ENCODE measurements around the gene IL1RAPL2.
"Not testable (repeated sequence)": the region's sequence is repeated elsewhere in the genome, so short reads cannot be mapped to it uniquely, and the experiment has no call there.

IL1RAPL2 gene

DNA sequence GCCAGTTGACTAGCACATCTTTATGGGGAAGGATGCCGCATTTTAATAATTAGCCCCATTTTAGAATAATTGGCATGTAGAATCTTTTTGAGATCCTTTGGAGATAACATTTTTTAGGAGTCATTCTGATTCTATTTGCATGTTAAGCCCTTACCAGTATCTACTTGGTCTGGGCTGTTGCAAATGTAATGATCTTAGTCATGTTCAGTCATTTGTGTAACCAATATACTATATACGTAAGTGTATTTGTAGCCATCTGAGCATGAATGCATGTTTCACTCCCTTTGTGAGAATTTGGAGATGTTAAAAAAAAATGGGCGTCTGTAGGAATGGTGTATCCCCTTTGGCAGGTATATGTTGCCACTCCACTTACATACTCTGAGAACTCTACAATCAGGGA, 535.4 kb downstream of the IL1RAPL2 start:
- H3K27ac ChIP-seq (ENCODE audit: low read depth, low read length) = no peak overlapping the region
- H3K36me3 ChIP-seq (ENCODE audit: control insufficient read depth, low read length) = no peaks in the 10 kb centered on the region
- no peak overlapping the region for H3K4me3 ChIP-seq (ENCODE audit: low read length)
- TF ChIP-seq EZH2phosphoT487 (IDR thresholded peaks at IDR 0.05; ENCODE audit: borderline replicate concordance, low read length) = no peak
- TF ChIP-seq, protein P1, sequence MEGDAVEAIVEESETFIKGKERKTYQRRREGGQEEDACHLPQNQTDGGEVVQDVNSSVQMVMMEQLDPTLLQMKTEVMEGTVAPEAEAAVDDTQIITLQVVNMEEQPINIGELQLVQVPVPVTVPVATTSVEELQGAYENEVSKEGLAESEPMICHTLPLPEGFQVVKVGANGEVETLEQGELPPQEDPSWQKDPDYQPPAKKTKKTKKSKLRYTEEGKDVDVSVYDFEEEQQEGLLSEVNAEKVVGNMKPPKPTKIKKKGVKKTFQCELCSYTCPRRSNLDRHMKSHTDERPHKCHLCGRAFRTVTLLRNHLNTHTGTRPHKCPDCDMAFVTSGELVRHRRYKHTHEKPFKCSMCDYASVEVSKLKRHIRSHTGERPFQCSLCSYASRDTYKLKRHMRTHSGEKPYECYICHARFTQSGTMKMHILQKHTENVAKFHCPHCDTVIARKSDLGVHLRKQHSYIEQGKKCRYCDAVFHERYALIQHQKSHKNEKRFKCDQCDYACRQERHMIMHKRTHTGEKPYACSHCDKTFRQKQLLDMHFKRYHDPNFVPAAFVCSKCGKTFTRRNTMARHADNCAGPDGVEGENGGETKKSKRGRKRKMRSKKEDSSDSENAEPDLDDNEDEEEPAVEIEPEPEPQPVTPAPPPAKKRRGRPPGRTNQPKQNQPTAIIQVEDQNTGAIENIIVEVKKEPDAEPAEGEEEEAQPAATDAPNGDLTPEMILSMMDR (IDR thresholded peaks at IDR 0.05; ENCODE audit: low read depth, low read length, poor library complexity, severe bottlenecking) = no peak
- H3K4me2 ChIP-seq (ENCODE audit: low read length) = no peak overlapping the region
- H3K9me2 ChIP-seq (replicated peaks; ENCODE audit: control insufficient read depth, low read length) = no peaks in the 10 kb centered on the region
- no peaks in the 10 kb centered on the region for H3K79me2 ChIP-seq (ENCODE audit: control insufficient read depth, low read length)
- no peaks in the 10 kb centered on the region for H3K9me3 ChIP-seq (ENCODE audit: control insufficient read depth, insufficient read depth, low read length)
- no peaks in the 10 kb centered on the region for H4K20me1 ChIP-seq (ENCODE audit: control insufficient read depth, insufficient read depth, low read depth, low read length)
- no peaks in the 10 kb centered on the region for H3K4me1 ChIP-seq (ENCODE audit: control insufficient read depth, low read length)
- no peaks in the 10 kb centered on the region for H3K27me3 ChIP-seq (ENCODE audit: control insufficient read depth, low read length)
- H3F3A ChIP-seq (ENCODE audit: control insufficient read depth, insufficient read depth) = no peaks in the 10 kb centered on the region

DNA sequence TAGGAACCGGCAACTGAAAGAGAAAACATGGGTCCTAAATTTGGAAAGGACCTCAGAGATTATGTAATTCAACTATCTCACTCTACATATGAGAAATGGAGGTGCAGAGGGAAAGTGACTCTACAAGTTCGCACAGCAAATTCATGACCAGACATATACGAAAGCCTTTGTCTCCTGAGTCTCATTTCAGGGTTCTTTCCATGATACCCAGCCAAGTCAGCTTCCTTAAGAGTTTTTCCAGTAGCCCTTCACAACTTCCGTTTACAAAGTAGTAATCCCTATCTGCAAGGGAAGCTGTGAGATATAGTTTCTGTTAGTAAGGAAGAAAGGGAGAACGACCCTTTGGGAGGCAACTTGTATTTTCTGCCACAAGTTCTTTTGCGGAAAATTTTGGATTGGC, 543.9 kb downstream of the IL1RAPL2 start:
- no peak overlapping the region for H3K4me2 ChIP-seq (ENCODE audit: low read length)
- H3K4me1 ChIP-seq (ENCODE audit: control insufficient read depth, low read length) = no peaks in the 10 kb centered on the region
- H3K27ac ChIP-seq (ENCODE audit: low read depth, low read length) = no peak overlapping the region
- TF ChIP-seq EZH2phosphoT487 (IDR thresholded peaks at IDR 0.05; ENCODE audit: borderline replicate concordance, low read length) = no peak
- TF ChIP-seq, protein P1 (IDR thresholded peaks at IDR 0.05; ENCODE audit: low read depth, low read length, poor library complexity, severe bottlenecking) = no peak
- H3K4me3 ChIP-seq (ENCODE audit: low read length) = no peak overlapping the region
- H3K9me3 ChIP-seq (ENCODE audit: control insufficient read depth, insufficient read depth, low read length) = no peaks in the 10 kb centered on the region
- H3K79me2 ChIP-seq (ENCODE audit: control insufficient read depth, low read length) = no peaks in the 10 kb centered on the region
- H4K20me1 ChIP-seq (ENCODE audit: control insufficient read depth, insufficient read depth, low read depth, low read length) = no peaks in the 10 kb centered on the region
- H3K36me3 ChIP-seq (ENCODE audit: control insufficient read depth, low read length) = no peaks in the 10 kb centered on the region
- H3K9me2 ChIP-seq (replicated peaks; ENCODE audit: control insufficient read depth, low read length) = no peaks in the 10 kb centered on the region
- H3K27me3 ChIP-seq (ENCODE audit: control insufficient read depth, low read length) = no peaks in the 10 kb centered on the region
- no peaks in the 10 kb centered on the region for H3F3A ChIP-seq (ENCODE audit: control insufficient read depth, insufficient read depth)

DNA sequence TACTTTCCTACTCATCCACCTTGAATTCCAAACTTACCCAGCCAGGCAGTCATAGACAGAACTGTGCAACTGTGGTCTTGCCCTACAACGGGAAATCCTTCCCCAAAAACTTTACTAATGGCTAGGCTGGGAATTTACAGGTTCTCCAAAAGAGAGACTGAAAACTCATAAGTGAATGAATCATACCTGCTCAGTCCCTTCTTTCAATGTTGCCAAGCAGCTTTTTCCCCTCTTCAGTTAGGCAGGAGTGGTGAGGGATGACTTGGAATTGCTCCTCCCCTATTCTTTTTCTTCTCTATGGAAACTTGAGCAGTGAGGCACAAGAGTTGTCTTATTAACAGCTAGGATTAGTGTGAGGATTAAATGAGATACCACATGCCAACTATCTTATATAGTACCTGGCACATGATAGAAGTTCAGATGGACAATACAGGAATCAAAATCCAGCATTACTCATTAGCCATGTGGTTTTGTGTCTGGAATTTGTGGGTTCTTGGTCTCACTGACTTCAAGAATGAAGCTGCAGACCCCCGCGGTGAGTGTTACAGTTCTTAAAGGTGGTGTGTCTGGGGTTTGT, 548.6 kb downstream of the IL1RAPL2 start:
- Histone ChIP-seq H4K20me1 (ENCODE audit: control insufficient read depth, insufficient read depth, low read depth, low read length) (no peaks in the 10 kb centered on the region), H3K4me2 (ENCODE audit: low read length) (no peak overlapping the region), H3K9me3 (ENCODE audit: control insufficient read depth, insufficient read depth, low read length) (no peaks in the 10 kb centered on the region), H3K4me1 (ENCODE audit: control insufficient read depth, low read length) (no peaks in the 10 kb centered on the region), H3K27ac (ENCODE audit: low read depth, low read length) (no peak overlapping the region), H3K79me2 (ENCODE audit: control insufficient read depth, low read length) (no peaks in the 10 kb centered on the region), H3K4me3 (ENCODE audit: low read length) (no peak overlapping the region), H3K27me3 (ENCODE audit: control insufficient read depth, low read length) (no peaks in the 10 kb centered on the region), H3F3A (ENCODE audit: control insufficient read depth, insufficient read depth) (no peaks in the 10 kb centered on the region), H3K9me2 (replicated peaks; ENCODE audit: control insufficient read depth, low read length) (no peaks in the 10 kb centered on the region), H3K36me3 (ENCODE audit: control insufficient read depth, low read length) (no peaks in the 10 kb centered on the region)
- TF ChIP-seq, protein P1 (IDR thresholded peaks at IDR 0.05; ENCODE audit: low read depth, low read length, poor library complexity, severe bottlenecking) = no peak
- no peak for TF ChIP-seq EZH2phosphoT487 (IDR thresholded peaks at IDR 0.05; ENCODE audit: borderline replicate concordance, low read length)

DNA sequence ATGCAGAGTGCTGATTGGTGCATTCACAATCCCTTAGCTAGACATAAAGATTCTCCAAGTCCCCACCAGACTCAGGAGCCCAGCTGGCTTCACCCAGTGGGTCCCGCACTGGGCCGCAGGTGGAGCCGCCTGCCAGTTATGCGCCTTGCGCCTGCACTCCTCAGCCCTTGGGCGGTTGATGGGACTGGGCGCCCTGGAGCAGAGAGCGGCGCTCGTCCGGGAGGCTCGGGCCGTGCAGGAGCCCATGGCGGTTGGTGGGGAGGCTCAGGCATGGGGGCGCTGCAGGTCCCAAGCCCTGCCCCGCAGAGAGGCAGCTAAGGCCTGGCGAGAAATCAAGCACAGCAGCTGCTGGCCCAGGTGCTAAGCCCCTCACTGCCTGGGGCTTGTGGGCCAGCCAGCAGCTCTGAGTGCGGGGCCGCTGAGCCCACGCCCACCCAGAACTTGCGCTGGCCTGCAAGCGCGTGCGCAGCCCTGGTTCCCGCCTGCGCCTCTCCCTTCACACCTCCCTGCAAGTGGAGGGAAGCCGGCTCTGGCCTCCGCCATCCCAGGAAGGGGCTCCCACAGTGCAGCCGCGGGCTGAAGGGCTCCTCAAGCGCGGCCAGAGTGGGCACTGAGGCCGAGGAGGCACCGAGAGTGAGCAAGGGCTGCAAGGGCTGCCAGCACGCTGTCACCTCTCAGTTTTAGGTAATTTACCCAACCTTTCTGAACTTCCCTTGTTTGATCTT, 549.8 kb downstream of the IL1RAPL2 start:
- not testable (repeated sequence) for H3K4me3 ChIP-seq (ENCODE audit: low read length); H3K9me3 ChIP-seq (ENCODE audit: control insufficient read depth, insufficient read depth, low read length); H3K4me1 ChIP-seq (ENCODE audit: control insufficient read depth, low read length)

More for the DNA sequence above, 549.8 kb downstream of the IL1RAPL2 start:
- not testable (repeated sequence) for H3F3A ChIP-seq (ENCODE audit: control insufficient read depth, insufficient read depth); H4K20me1 ChIP-seq (ENCODE audit: control insufficient read depth, insufficient read depth, low read depth, low read length); H3K36me3 ChIP-seq (ENCODE audit: control insufficient read depth, low read length); H3K9me2 ChIP-seq (replicated peaks; ENCODE audit: control insufficient read depth, low read length); H3K27me3 ChIP-seq (ENCODE audit: control insufficient read depth, low read length); H3K27ac ChIP-seq (ENCODE audit: low read depth, low read length); H3K79me2 ChIP-seq (ENCODE audit: control insufficient read depth, low read length); H3K4me2 ChIP-seq (ENCODE audit: low read length)

All from DOHH2 (cell line).